ENCODE results near the gene SLC19A2. TPM values are rescaled to one million over a fixed set of nuclear protein-coding genes. Genes with fewer than 3 reads are reported as not detected.

SLC19A2 gene
- total RNA-seq, 1 experiment from 2014 or later, result 31.5 TPM

GRCh38 chr1:169465281-169465680, 20.5 kb downstream of the SLC19A2 start:
- H3K4me3 Mint-ChIP-seq (ENCODE audit: unreplicated experiment), result no peak overlapping the region
- peaks cover 33% of the 10 kb centered on the region for H3K36me3 Mint-ChIP-seq (ENCODE audit: insufficient read depth, unreplicated experiment)
- CTCF ChIA-PET, result interaction anchor here (2.6 kb wide), 1 partner anchor 81 kb away, joined by 19 read pairs; no protein-coding TSS in a partner anchor
- TF ChIP-seq CTCF (IDR thresholded peaks at IDR 0.05; ENCODE audit: insufficient read depth in 1 of 2, low read depth in 1 of 2, low read length in 1 of 2, severe bottlenecking in 1 of 2, unreplicated experiment in 1 of 2), result no peak
- DNase-seq, result no peak
- no peaks in the 10 kb centered on the region for H3K9me3 Mint-ChIP-seq (ENCODE audit: unreplicated experiment)
- BruUV-seq (replicated peaks), result no TSS peak
- Histone ChIP-seq H3K27me3 (replicated peaks; ENCODE audit: control insufficient read depth, insufficient read depth, low read length) (no peaks in the 10 kb centered on the region), H3K4me3 (ENCODE audit: low read depth, low read length) (no peak overlapping the region), H3K4me1 (no peaks in the 10 kb centered on the region), H3K36me3 (ENCODE audit: control insufficient read depth, insufficient read depth, low read length) (peaks cover 3% of the 10 kb centered on the region; the same call in 1 of the 2 replicates), H3K9me3 (no peaks in the 10 kb centered on the region)
- H3K4me1 Mint-ChIP-seq (ENCODE audit: low read depth, unreplicated experiment), result no peaks in the 10 kb centered on the region
- POLR2A ChIA-PET, result no interaction called here
- no peaks in the 10 kb centered on the region for H3K27me3 Mint-ChIP-seq (ENCODE audit: insufficient read depth, unreplicated experiment)
- no peak overlapping the region for H3K27ac Mint-ChIP-seq (ENCODE audit: unreplicated experiment)
- intact Hi-C loops (cut with micrococcal nuclease; ENCODE audit: unreplicated experiment), result loop anchor here (5.0 kb wide), 1 partner anchor 62 kb away; no protein-coding TSS in a partner anchor

- ChIA-PET POLR2A (no interaction called here), CTCF (no interaction called here)
- intact Hi-C loops (cut with micrococcal nuclease; ENCODE audit: unreplicated experiment), result no loop called here
- Histone ChIP-seq H3K27me3 (replicated peaks; ENCODE audit: control insufficient read depth, insufficient read depth, low read length) (no peaks in the 10 kb centered on the region), H3K4me1 (no peaks in the 10 kb centered on the region), H3K9me3 (peaks cover 4% of the 10 kb centered on the region), H3K4me3 (ENCODE audit: low read depth, low read length) (no peak overlapping the region), H3K36me3 (ENCODE audit: control insufficient read depth, insufficient read depth, low read length) (no peaks in the 10 kb centered on the region)
- H3K4me3 Mint-ChIP-seq (ENCODE audit: unreplicated experiment), result no peak overlapping the region
- H3K27me3 Mint-ChIP-seq (ENCODE audit: insufficient read depth, unreplicated experiment), result no peaks in the 10 kb centered on the region
- no TSS peak for BruUV-seq (replicated peaks)
- peaks cover 3% of the 10 kb centered on the region for H3K9me3 Mint-ChIP-seq (ENCODE audit: unreplicated experiment)
- H3K36me3 Mint-ChIP-seq (ENCODE audit: insufficient read depth, unreplicated experiment), result peaks cover 17% of the 10 kb centered on the region
- no peak for DNase-seq
- no peak overlapping the region for H3K27ac Mint-ChIP-seq (ENCODE audit: unreplicated experiment)
- no peak for TF ChIP-seq CTCF (IDR thresholded peaks at IDR 0.05; ENCODE audit: insufficient read depth in 1 of 2, low read depth in 1 of 2, low read length in 1 of 2, severe bottlenecking in 1 of 2, unreplicated experiment in 1 of 2)
- H3K4me1 Mint-ChIP-seq (ENCODE audit: low read depth, unreplicated experiment), result no peaks in the 10 kb centered on the region
Measured at GRCh38 chr1:169462385-169462784, 23.4 kb downstream of the SLC19A2 start.

GRCh38 chr1:169461390-169462000, 24.2 kb downstream of the SLC19A2 start:
- ChIA-PET CTCF (no interaction called here), POLR2A (no interaction called here)
- Histone ChIP-seq H3K4me1 (no peaks in the 10 kb centered on the region), H3K4me3 (ENCODE audit: low read depth, low read length) (no peak overlapping the region), H3K9me3 (peaks cover 13% of the 10 kb centered on the region), H3K27me3 (replicated peaks; ENCODE audit: control insufficient read depth, insufficient read depth, low read length) (no peaks in the 10 kb centered on the region), H3K36me3 (ENCODE audit: control insufficient read depth, insufficient read depth, low read length) (no peaks in the 10 kb centered on the region)
- intact Hi-C loops (cut with micrococcal nuclease; ENCODE audit: unreplicated experiment), result no loop called here
- Mint-ChIP-seq H3K4me1 (ENCODE audit: low read depth, unreplicated experiment) (no peaks in the 10 kb centered on the region), H3K27ac (ENCODE audit: unreplicated experiment) (no peak overlapping the region), H3K36me3 (ENCODE audit: insufficient read depth, unreplicated experiment) (peaks cover 14% of the 10 kb centered on the region), H3K4me3 (ENCODE audit: unreplicated experiment) (no peak overlapping the region), H3K9me3 (ENCODE audit: unreplicated experiment) (peaks cover 11% of the 10 kb centered on the region), H3K27me3 (ENCODE audit: insufficient read depth, unreplicated experiment) (no peaks in the 10 kb centered on the region)
- no peak for TF ChIP-seq CTCF (IDR thresholded peaks at IDR 0.05; ENCODE audit: insufficient read depth in 1 of 2, low read depth in 1 of 2, low read length in 1 of 2, severe bottlenecking in 1 of 2, unreplicated experiment in 1 of 2)
- DNase-seq, result no peak
- no TSS peak for BruUV-seq (replicated peaks)

Data from Caco-2 (cell line).